H9 (cell line): ENCODE measurements around the gene DHRS4L2. TPM values are rescaled to one million over a fixed set of nuclear protein-coding genes. Genes with fewer than 3 reads are reported as not detected.
"Not testable (repeated sequence)": the region's sequence is repeated elsewhere in the genome, so short reads cannot be mapped to it uniquely, and the experiment has no call there.

Source experiments
- DNase-seq: peaks from one replicate; pipeline ENCODE4 v3.0.0-alpha.2; 2017
- H2AFZ ChIP-seq: one replicate; pipeline ENCODE4 v1.6.1; 2013; ENCODE audit warnings: mild to moderate bottlenecking, low read length, control low read depth, moderate library complexity
- H2AK5ac ChIP-seq: 2 replicates; pipeline ENCODE4 v1.6.1; 2013; ENCODE audit warnings: low read length, control low read depth, mixed read lengths; ENCODE audit not compliant: insufficient read length
- H2BK120ac ChIP-seq: one replicate; pipeline ENCODE4 v1.6.1; 2013; ENCODE audit warnings: low read depth, mild to moderate bottlenecking, low read length, control low read depth, inconsistent platforms; ENCODE audit not compliant: poor library complexity, severe bottlenecking
- H2BK12ac ChIP-seq: 2 replicates; pipeline ENCODE4 v1.6.1; 2013; ENCODE audit warnings: low read length, control low read depth, mixed read lengths, low read depth; ENCODE audit not compliant: insufficient read length
- H2BK15ac ChIP-seq: 2 replicates; pipeline ENCODE4 v1.6.1; 2013; ENCODE audit warnings: low read depth, low read length, control low read depth
- H2BK20ac ChIP-seq: one replicate; pipeline ENCODE4 v1.6.1; 2013; ENCODE audit warnings: low read depth, mild to moderate bottlenecking, low read length, control low read depth, inconsistent platforms; ENCODE audit not compliant: poor library complexity, severe bottlenecking
- H2BK5ac ChIP-seq: 2 replicates; pipeline ENCODE4 v1.6.1; 2013; ENCODE audit warnings: low read length, control low read depth, mixed read lengths; ENCODE audit not compliant: insufficient read length
- H3K14ac ChIP-seq: 2 replicates; pipeline ENCODE4 v1.6.1; 2013; ENCODE audit warnings: low read length, control low read depth; ENCODE audit not compliant: insufficient read depth
- H3K18ac ChIP-seq: 2 replicates; pipeline ENCODE4 v1.6.1; 2013; ENCODE audit warnings: low read depth, mild to moderate bottlenecking, mixed read lengths, low read length, control low read depth; ENCODE audit not compliant: insufficient read length
- H3K23ac ChIP-seq: 2 replicates; pipeline ENCODE4 v1.6.1; 2013; ENCODE audit warnings: low read length, control low read depth, mixed read lengths, low read depth; ENCODE audit not compliant: insufficient read length
- H3K23me2 ChIP-seq: 2 replicates; pipeline ENCODE4 v1.6.1; 2013; ENCODE audit warnings: low read depth, mild to moderate bottlenecking, mixed read lengths, low read length, control low read depth; ENCODE audit not compliant: insufficient read length, poor library complexity, severe bottlenecking
- H3K27ac ChIP-seq: 2 replicates; pipeline ENCODE4 v1.5.1; 2013; ENCODE audit warnings: low read length, control low read depth, mixed read lengths, low read depth; ENCODE audit not compliant: insufficient read length
- H3K27me3 ChIP-seq: 2 replicates; pipeline ENCODE4 v1.6.1; 2013; ENCODE audit warnings: low read length, control low read depth, inconsistent platforms; ENCODE audit not compliant: insufficient read depth
- H3K4ac ChIP-seq: 2 replicates; pipeline ENCODE4 v1.6.1; 2013; ENCODE audit warnings: low read depth, mild to moderate bottlenecking, control low read depth, inconsistent platforms, low read length, moderate library complexity
- H3K4me1 ChIP-seq: 2 replicates; pipeline ENCODE4 v1.6.1; 2013; ENCODE audit warnings: low read length, control low read depth, inconsistent platforms; ENCODE audit not compliant: insufficient read depth
- H3K4me2 ChIP-seq: 2 replicates; pipeline ENCODE4 v1.6.1; 2013; ENCODE audit warnings: low read length, control low read depth, mixed read lengths; ENCODE audit not compliant: insufficient read length, insufficient read depth
- H3K56ac ChIP-seq: 2 replicates; pipeline ENCODE4 v1.6.1; 2013; ENCODE audit warnings: low read depth, mild to moderate bottlenecking, mixed read lengths, low read length, control low read depth; ENCODE audit not compliant: insufficient read length
- H3K79me1 ChIP-seq: 2 replicates; pipeline ENCODE4 v1.6.1; 2013; ENCODE audit warnings: low read depth, mild to moderate bottlenecking, moderate library complexity, low read length, control low read depth, inconsistent platforms; ENCODE audit not compliant: insufficient read depth, poor library complexity, severe bottlenecking
- H3K79me2 ChIP-seq: 2 replicates; pipeline ENCODE4 v1.6.1; 2013; ENCODE audit warnings: low read length, control low read depth, inconsistent platforms; ENCODE audit not compliant: insufficient read depth
- H3K9ac ChIP-seq: 2 replicates; pipeline ENCODE4 v1.6.1; 2013; ENCODE audit warnings: low read length, control low read depth, mixed read lengths; ENCODE audit not compliant: insufficient read length; ENCODE audit errors: extremely low read depth
- H3K9me3 ChIP-seq: one replicate; pipeline ENCODE4 v1.6.1; 2013; ENCODE audit warnings: low read depth, low read length, inconsistent platforms; ENCODE audit not compliant: control insufficient read depth
- H3T11ph ChIP-seq: one replicate; pipeline ENCODE4 v1.6.1; 2013; ENCODE audit warnings: mild to moderate bottlenecking, low read length, control low read depth, inconsistent platforms
- H4K20me1 ChIP-seq: one replicate; pipeline ENCODE4 v1.6.1; 2013; ENCODE audit not compliant: control insufficient read depth, insufficient read length, insufficient read depth
- H4K5ac ChIP-seq: 2 replicates; pipeline ENCODE4 v1.6.1; 2013; ENCODE audit warnings: low read depth, mild to moderate bottlenecking, mixed read lengths, low read length, control low read depth; ENCODE audit not compliant: insufficient read length
- H4K8ac ChIP-seq: replicated peaks from 2 replicates; pipeline ENCODE4 v1.6.1; 2013; ENCODE audit warnings: low read length, control low read depth, mixed read lengths, low read depth; ENCODE audit not compliant: insufficient read length
- H4K91ac ChIP-seq: 2 replicates; pipeline ENCODE4 v1.6.1; 2013; ENCODE audit warnings: low read depth, mild to moderate bottlenecking, moderate library complexity, mixed read lengths, low read length, control low read depth; ENCODE audit not compliant: insufficient read length
- H3K27ac Mint-ChIP-seq, 3 experiments: 2 replicates in 2 of 3; 3 replicates in 1 of 3; pipeline ENCODE4 v1.8.0; 2020 to 2021; ENCODE audit warnings: mixed read lengths in 3 of 3, mild to moderate bottlenecking in 1 of 3, moderate library complexity in 1 of 3
- H3K27me3 Mint-ChIP-seq: 2 replicates; pipeline ENCODE4 v1.8.0; 2021; ENCODE audit warnings: low read depth, mild to moderate bottlenecking, moderate library complexity, mixed read lengths
- H3K36me3 Mint-ChIP-seq, 3 experiments: 2 replicates in 2 of 3; 3 replicates in 1 of 3; pipeline ENCODE4 v1.8.0; 2020 to 2021; ENCODE audit warnings: low read depth in 3 of 3, mixed read lengths in 3 of 3; ENCODE audit not compliant: insufficient read depth in 1 of 3
- H3K4me1 Mint-ChIP-seq, 2 experiments: 2 replicates each; pipeline ENCODE4 v1.8.0; 2020; ENCODE audit warnings: mixed read lengths in 2 of 2
- H3K4me3 Mint-ChIP-seq, 2 experiments: 2 replicates in 1 of 2; 3 replicates in 1 of 2; pipeline ENCODE4 v1.8.0; 2020 to 2021; ENCODE audit warnings: mild to moderate bottlenecking in 2 of 2, mixed read lengths in 2 of 2, moderate library complexity in 1 of 2
- H3K9me3 Mint-ChIP-seq, 2 experiments: 2 replicates in 1 of 2; 3 replicates in 1 of 2; pipeline ENCODE4 v1.8.0; 2020; ENCODE audit warnings: mild to moderate bottlenecking in 2 of 2, mixed read lengths in 2 of 2, moderate library complexity in 1 of 2
- WGBS: extraction: QIAGEN DNeasy Blood & Tissue Kit; methylation state at CpG from one replicate; pipeline ENCODE4 v1.1.7; 2013; ENCODE audit warnings: missing lambda C conversion rate, low lambda C conversion rate, mixed read lengths; ENCODE audit not compliant: insufficient read length; ENCODE audit errors: extremely low coverage; 5-methylcytosine and 5-hydroxymethylcytosine counted together
- total RNA-seq: library from RNA; stranded (reverse); gene quantifications from 2 replicates; pipeline ENCODE4 v1.2.1, GENCODE V29; 2021

DHRS4L2 gene
- total RNA-seq, 1 experiment from 2014 or later, result 10.2 TPM

- H3K14ac ChIP-seq, H2BK12ac ChIP-seq, H3K9me3 Mint-ChIP-seq, H4K8ac ChIP-seq, H3K4ac ChIP-seq, H3K18ac ChIP-seq, H3K4me2 ChIP-seq, H3K27ac Mint-ChIP-seq, H4K20me1 ChIP-seq, H2BK15ac ChIP-seq, H2BK5ac ChIP-seq, H3T11ph ChIP-seq, H3K56ac ChIP-seq, H2BK120ac ChIP-seq, H3K36me3 Mint-ChIP-seq, H3K27me3 Mint-ChIP-seq, H2AFZ ChIP-seq, DNase-seq, H3K27ac ChIP-seq, H3K4me3 Mint-ChIP-seq, H4K5ac ChIP-seq, H3K23ac ChIP-seq, H3K27me3 ChIP-seq, H3K23me2 ChIP-seq, H3K9me3 ChIP-seq, H3K79me2 ChIP-seq, H3K79me1 ChIP-seq, H2AK5ac ChIP-seq, H2BK20ac ChIP-seq, H3K9ac ChIP-seq, H3K4me1 Mint-ChIP-seq, H4K91ac ChIP-seq, H3K4me1 ChIP-seq: not testable (repeated sequence)
- WGBS, result no CpG with 5 or more reads among the region's 5 CpGs
Observed at GRCh38 chr14:23999640-24000039, 10.9 kb downstream of the DHRS4L2 start.

GRCh38 chr14:24001078-24001477 is 12.3 kb downstream of the DHRS4L2 start:
- not testable (repeated sequence) for H2BK20ac ChIP-seq, H3T11ph ChIP-seq, H3K14ac ChIP-seq, H3K27me3 Mint-ChIP-seq, H4K91ac ChIP-seq, H2BK15ac ChIP-seq, H3K56ac ChIP-seq, H4K8ac ChIP-seq, H3K79me1 ChIP-seq, H4K20me1 ChIP-seq, H3K4ac ChIP-seq, H2AFZ ChIP-seq, H3K23ac ChIP-seq, H3K9me3 Mint-ChIP-seq, DNase-seq, H3K27me3 ChIP-seq, H3K4me1 Mint-ChIP-seq, H2BK120ac ChIP-seq, H3K4me3 Mint-ChIP-seq, H4K5ac ChIP-seq, H3K23me2 ChIP-seq, H3K4me1 ChIP-seq, H3K4me2 ChIP-seq, H2AK5ac ChIP-seq, H3K27ac ChIP-seq, H3K36me3 Mint-ChIP-seq, H2BK5ac ChIP-seq, H3K18ac ChIP-seq, H3K9me3 ChIP-seq, H3K9ac ChIP-seq, H2BK12ac ChIP-seq, H3K27ac Mint-ChIP-seq, H3K79me2 ChIP-seq

GRCh38 chr14:24001679-24002078 is 12.9 kb downstream of the DHRS4L2 start:
- not testable (repeated sequence) for H4K8ac ChIP-seq, H3K4me2 ChIP-seq, H2AFZ ChIP-seq, H2BK12ac ChIP-seq, H3K18ac ChIP-seq, H3K9me3 ChIP-seq, H4K20me1 ChIP-seq, H2BK120ac ChIP-seq, H2BK5ac ChIP-seq, H3K23me2 ChIP-seq, H3K27me3 ChIP-seq, H3K27ac Mint-ChIP-seq, H3K14ac ChIP-seq, H3K27me3 Mint-ChIP-seq, H2BK20ac ChIP-seq, DNase-seq, H3K27ac ChIP-seq, H3K36me3 Mint-ChIP-seq, H4K5ac ChIP-seq, H2BK15ac ChIP-seq, H3K79me2 ChIP-seq, H3K4me3 Mint-ChIP-seq, H3K4me1 Mint-ChIP-seq, H3K56ac ChIP-seq, H3K4ac ChIP-seq, H3K4me1 ChIP-seq, H3K79me1 ChIP-seq, H3K23ac ChIP-seq, H3T11ph ChIP-seq, H2AK5ac ChIP-seq, H4K91ac ChIP-seq, H3K9ac ChIP-seq, H3K9me3 Mint-ChIP-seq
- WGBS, result no CpG with 5 or more reads among the region's 2 CpGs
